DMS114 treated with DMSO at 0.1 percent for 48 hours (cell line): ENCODE data around the gene TRIM28.

Source experiments
- DNase-seq: peaks from one replicate; lab custom pipeline; 2025; ENCODE audit not compliant: unreplicated experiment; lab: John Stamatoyannopoulos, UW

TRIM28 gene

DNA sequence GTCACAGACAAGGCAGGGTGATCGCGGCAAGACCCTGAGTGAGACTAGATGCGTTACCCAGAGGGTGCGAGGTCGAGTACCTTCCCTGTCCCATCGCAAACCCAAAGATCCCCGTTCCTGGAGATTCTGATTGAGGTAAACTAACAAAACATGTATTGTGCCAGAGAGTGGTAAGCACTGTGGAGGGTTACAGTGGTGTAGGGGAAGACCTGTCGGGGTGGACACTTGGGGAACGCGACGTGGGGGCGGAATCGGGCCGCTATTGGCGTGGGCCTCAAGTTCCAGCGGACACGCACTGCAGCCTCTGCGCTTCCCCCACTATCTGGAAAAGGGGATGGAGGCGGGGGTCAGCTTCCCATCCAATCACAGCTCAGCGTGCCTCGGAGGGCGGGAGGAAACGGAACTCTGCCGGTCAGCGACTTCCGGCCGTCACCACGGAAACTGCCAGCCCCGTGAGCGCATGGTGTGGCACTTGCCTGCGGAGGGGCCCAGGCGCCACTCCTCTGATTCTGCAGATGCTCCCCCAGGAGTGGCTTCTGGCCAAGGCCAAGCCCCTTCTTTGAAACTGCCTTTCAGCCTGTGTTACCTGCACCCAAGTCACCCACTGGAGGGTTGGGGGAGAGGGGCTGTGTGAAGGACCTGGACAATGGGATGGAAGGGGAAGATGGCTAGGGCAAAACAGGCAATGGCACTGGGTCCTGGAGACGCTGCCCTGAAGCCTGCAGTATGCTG is 15.6 kb downstream of the TRIM28 start:
- DNase-seq: no peak

DNA sequence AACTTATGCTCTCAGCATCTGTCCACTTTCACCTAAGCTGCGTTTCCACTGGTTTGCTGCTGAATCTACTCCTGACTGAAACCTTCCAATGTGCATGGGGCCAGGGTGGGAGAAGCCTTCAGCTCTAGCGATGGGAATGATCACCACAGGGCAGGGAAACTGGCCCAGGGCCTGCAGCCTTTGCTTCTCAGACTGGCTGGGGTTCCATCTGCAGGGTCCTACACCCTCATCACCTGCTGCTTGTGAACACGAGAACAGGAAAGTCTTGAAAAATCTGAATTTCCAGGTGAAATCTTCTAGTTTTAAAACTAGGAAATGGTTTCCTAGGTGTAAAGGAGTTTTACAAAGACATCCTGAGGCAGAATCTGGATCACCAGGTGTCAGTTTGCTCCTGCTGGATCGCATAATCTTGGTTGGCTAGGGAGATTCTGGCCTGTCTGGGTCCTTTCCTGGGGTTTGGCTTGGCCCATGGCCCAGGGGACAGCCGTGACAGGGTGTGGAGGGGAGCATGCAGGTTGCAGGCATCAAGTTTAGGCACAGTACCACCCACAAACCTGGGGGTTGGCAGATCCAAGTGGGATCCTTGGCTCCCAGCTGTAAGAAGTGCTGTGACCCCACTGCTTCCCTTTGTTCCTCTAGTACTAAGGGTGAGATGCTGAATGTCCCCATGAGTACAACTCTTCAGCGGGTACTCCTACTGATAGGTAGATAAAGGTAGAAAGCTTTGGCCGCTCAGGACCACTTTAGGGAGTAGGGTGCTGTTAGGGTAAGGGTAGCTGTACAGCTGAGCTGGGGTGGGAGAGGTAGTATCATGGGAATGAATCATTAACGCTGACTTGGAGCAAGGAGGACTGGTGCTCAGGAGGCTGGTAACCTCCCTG is 16.4 kb downstream of the TRIM28 start:
- no peak for DNase-seq

DNA sequence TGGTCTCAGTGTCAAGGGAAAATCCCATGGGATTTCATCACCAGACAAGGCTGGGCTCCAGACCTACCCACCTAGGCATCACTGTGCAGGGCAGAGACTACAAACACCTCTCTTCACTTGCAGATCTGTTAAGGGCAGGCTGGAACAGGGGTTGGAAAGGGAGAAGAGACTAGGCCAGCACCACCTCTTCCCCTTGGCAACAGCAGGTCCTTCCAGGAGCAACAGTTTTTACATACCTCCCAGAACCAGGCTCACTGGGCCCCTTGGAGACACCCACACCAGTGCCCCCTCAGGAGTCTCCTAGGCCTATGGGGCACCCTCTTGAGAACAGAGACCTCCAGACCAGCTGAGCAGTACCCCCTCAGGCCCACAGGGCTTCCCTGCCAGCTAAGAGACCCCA is 17.1 kb downstream of the TRIM28 start:
- no peak for DNase-seq

DNA sequence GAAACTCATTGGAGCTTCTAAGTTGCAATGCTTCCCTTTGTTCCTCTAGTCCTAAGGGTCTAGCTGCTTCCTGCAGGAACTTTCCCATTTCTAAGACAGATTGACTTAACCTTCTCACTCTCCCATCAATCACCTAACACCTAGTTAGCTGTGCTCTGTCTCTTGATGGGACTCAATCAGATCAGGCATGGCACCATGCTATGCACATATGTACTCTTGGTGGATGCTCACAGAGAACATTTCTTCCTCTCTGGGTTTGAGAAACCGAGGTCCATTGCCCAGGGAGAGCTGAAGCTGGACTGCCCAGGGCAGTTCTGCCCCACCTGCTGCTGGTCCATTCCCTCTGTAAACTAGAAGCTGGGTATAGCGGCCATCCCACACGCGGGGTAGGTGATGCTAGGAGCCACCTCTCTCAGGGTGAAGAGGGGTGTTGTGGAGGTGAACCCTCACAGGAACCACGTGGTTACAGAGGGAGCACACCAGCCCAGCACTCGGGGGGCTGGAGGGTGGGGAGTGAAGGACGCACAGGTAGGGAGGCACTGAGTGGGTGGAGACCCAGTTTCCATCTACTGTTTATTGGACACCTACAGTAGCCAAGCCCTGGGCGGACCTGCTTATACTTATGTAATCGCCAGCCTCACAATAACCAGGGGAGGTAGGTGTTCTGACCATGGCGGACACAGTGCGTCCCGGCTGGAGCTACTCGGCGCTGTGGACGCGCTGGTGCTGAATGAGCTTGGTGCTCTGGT is 17.7 kb downstream of the TRIM28 start:
- DNase-seq: no peak

DNA sequence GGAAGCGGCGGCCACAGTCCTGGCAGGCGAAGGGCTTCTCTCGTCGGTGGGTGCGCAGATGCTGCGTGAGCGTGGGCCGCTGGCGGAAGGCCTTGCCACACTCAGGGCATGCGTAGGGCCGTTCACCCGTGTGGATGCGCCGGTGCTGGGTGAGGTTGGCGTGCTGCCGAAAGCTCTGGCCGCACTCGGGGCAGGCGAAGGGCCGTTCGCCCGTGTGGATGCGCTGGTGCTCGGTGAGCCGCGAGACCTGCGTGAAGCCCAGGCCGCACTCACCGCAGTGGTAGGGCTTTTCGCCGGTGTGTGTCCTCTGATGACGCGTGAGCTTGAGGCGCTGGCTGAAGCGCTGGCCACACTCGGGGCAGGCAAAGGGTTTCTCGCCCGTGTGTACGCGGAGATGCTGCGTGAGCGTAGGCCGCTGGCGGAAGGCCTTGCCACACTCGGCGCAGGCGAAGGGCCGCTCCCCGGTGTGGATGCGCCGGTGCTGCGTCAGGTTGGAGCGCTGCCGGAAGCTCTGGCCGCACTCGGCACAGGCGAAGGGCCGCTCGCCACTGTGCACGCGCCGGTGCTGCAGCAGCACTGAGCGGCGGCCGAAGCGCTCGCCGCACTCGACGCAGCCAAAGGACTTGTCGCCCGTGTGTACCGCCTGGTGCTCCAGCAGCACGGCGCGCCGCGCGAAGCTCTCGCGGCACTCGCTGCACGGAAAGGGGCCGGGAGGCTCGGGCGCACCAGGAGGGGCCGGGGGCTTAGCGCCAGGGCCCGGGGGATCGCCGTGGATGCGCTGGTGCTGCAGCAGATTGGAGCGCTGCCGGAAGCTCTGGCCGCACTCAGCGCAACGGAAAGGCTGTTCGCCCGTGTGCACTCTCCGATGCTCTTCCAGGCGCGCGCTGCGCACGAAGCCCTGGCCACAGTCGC is 18.5 kb downstream of the TRIM28 start:
- DNase-seq: no peak

DNA sequence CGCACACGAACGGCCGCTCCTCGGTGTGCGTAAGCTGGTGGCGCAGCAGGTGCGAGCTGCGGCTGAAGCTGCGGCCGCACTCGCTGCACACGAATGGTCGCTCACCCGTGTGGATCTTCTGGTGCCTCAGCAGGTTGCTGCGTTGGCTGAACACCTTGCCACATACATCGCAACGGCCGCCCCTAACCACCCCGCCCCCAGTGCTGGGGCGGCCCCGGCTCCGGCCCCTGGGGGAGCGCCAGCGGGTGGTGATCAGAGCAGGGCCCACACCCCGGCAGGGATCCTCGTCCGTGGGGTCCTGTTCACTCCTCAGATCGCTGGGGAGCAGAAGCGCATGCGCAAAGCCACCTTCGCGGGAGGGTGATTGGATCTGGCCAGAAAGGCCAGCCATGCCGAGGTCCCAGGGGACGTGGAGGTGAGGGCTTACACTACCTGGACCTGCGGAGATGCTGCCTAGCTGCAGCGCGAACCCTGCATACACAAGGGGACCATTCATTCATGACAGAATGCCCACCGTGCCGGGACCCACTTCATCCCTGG is 19.2 kb downstream of the TRIM28 start:
- no peak for DNase-seq

DNA sequence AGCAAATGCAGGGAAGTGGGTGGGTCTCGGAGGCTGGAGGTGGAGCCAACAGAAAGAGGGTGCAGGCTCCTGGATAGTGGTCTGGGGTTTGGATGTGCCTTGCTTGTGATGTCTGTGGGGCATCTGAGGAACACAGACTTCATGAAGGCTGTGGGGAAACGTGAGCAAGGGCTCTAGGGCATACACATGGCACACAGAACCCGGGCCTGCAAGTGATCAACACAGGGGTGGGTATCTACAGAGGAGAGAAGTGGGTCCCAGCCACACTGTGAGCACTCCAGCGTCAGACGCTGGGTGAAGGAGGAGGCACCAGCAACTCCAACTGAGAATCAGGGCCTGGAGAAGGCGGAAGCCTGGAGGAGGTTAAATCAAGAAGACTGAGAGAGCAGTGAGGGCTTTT is 20.0 kb downstream of the TRIM28 start:
- DNase-seq: no peak

DNA sequence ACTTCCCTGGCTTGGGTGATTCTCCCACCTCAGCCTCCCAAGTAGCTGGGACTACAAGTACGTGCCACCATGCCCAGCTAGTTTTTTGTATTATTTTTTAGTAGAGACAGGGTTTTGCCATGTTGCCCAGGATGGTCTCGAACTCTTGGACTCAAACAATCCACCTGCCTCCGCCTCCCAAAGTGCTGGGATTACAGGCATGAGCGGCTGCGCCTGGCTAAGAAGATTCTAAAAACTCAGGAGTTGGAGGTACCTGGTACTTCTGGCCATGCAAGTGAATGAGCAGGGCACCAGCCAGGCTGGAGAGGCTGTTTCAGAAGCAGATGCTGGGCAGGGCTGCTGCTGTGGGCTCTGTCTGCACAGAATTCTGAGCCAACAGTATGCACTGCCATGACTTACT is 23.1 kb downstream of the TRIM28 start:
- DNase-seq: no peak

DNA sequence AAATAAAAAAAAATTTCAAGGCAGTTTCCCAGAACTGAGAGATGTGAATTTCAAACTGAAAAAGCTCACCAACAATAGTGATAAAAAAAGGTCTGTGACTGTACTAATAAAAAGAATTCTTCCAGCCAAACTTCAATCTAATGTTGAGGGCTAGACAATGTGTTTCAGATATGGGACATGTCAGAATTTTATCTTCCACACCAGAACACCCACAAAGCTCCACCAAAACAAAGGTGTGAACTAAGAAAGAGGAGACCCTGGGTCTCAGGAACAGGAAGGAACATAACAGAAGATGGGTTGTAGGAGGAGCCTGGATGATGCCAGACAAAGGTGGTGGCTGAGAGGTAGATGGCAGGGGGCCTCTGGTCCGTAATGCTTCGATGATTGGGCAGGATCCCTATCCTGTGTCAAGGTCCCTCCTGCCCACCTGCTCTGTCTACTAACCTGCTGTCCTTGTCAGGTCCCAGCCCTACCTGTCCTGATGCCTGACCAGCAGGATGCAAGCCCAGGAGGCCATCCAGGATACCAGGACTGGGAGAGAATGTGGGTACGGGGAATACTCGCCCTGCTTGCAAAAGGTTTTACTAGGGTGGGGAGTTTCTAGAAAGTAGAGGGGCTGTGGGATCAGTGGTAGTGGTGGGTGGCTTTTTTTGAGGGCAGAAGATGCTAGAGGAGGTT is 24.7 kb downstream of the TRIM28 start:
- no peak for DNase-seq

DNA sequence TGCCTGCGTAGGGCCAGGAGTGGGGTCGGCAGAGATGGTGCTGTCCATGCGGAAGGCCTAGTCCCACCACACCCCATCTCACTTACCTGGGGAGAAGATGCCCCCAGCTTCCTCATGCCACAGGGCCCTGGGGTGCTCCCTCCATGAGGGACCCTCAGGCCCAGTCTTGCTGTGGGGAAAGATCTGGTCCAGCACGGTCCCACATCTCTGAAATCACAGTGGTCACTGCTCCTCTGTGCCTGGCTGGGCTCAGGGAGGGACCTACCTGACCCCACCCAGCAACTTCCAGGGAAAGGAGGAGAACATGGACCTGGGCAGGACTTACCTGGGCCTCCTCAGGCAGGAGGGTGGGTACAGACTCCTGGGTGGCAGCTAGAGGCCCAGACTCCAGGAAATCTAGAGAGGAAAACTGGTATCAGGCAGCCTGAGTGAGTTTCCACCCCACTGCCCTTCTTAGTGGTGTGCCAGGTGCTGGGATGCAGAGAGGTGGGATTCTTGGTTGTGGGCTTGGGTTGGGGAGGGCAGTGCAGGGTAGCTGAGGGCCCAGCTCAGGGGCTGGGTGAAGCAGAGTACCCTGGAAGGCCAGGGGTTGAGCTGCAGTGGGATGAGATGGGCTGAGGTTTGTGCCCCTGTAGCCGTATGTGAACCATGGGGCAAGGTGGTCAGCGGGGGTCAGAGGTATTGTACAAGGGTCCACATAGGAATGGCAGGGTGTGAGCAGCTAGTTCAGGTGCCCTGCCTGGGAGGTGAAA is 25.5 kb downstream of the TRIM28 start:
- no peak for DNase-seq

DNA sequence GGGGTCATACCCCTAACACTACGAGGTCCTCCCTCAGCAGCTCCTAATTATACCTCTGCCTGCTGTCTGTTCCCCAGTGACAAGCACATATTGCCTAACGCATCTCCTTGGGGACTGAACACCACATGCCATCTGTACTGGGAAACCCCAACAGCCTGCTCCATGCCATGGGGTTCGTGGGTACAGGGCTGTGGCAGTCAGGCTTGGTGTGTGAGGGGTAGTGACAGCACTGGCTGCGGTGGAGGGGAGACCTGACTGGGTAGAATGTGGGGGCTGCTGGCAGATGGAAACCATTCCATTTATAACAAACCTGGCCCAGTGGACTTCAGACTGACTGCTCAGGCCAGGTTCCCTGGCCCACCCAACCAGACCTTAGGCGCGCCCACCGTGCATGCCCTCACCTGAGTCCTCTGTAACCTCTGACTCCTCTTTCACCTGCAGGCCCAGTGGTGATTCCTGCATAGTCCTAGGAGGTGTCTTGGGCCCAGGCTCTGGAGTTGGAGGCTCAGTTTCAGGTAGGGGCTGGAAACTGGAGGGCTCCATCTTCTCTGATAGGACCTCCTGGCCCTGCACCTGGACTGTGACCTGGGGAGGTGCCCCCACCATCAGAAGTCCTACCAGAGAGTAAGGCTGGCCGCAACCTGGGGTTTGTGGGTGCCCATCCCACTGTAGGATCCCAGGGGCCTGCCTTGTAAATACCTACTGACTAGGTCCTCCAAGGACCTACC is 26.2 kb downstream of the TRIM28 start:
- DNase-seq: no peak

DNA sequence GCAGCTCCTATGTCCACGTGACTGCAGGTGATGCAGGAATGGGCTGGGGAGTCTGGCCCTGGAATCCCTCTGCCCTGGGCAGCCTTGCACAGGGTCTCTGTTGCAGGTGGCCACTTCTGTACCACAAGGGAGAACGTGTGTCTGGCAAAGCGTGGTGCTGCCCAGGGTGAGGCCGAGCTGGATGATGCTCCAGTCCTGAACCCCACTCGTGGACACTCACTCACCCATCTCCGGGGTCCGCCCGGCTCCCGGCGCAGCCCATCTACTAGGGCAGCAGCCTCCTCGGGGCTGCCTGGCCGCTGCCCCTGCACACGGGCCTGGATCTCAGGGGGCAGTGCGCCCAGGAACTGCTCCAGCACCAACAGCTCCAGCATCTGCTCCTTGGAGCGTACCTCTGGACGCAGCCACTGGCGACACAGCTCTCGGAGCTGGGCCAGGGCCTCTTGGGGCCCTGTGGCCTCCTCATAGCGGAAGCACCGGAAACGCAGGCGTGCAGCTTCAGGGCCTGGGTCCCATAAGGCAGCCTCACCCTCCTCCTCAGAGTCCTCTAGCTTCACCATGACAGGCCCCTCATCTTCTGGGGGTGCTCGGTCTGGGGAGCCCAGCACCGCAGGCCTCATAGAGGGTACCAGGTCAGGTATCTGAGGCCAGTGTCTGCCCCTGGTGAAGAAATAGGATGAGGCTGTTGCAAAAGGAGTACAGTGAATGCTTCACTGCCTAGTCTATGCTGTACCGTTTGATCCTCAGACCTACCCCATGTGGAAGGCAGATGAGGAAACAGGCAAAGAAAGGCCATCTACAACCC is 27.1 kb downstream of the TRIM28 start:
- no peak for DNase-seq

DNA sequence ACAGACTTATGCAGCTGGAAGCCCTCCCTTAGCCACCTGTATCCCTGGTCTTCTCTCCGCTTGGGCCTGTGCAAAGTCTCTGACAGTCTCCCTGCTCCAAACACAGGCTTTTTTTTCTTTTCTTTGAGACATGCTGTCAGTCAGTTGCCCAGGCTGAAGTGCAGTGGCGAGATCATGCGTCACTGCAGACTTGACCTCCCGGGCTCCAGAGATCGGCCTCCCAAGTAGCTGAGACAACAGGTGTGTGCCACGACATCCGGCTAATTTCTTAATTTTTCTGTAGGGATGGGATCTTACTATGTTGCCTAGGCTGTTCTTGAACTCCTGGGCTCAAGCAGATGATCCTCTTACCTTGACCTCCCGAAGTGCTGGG is 27.7 kb downstream of the TRIM28 start:
- no peak for DNase-seq

DNA sequence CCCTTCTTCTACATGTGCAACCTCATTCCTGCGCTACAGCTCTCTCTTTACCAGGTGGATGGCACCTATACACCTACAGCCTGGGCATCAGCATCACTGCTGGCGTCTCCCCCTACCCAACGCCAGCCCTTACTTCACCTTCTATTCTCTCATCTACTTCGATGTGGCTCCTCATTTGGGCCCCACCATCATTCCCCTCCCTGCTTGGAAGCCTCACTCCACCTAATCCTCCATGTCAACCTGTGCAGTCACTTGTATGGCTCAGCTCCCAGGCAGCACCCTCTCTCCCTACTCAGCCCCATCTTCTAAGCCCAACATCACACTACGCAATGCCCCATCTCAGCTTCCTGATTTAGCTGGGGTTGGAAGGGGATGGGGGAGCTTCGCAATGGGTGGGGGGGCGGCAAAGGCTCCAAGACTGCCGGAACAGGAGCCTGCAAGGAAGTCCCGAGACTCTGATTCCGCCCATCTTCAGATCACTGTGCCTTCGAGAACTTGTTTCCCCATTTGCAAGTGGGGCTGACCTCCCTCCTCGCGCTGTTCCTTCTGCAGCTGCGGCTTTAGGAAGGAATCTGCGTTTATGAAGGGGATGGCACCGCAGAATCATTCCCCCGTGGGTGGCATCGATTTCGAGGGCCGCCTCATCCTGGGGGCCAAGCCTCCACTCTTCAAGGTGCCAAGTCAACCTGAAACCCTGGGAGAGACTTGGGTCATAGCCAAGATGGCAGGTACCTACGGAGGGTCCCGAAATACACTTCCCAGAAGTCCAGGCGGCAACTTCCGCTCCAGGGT is 28.4 kb downstream of the TRIM28 start:
- DNase-seq: no peak

DNA sequence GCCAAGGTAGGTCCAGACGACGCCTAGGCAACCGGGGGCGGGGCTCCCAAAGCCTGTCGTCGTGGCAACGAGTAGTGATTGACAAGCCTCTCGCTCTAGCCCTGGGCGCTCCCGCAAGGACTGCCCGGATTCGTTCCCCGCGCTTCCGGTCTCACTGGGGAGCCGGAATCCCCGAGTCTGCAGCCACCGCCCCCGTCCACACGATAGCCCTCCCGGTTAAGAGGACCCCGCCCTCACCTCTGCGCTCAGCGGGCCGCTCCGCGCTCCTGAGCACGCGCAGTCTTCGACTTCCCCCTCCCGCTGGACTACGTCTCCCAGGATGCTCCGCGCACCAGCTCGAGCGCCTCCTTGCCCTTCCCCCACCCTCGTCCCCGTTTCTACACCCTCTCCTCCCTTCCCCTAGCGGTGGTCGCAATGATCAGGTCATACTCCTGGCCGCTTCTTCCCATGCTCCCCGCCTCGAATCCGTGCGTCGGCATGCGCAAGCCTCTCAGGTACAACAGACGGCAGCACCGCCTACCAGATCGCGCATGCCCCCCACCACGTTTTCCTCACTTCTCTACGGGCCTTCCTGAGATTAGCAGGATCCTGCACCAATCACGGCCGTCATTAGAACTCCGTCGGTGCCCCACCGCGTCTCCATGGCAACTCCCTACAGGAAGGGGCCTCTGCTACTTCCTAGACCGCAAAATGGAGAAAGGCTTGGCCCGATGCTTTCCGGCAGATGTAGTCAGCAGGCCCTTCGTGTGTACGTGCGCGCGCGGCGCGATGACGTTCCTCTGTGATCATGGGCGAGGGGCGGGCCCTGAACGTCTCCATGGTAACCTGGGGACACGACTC is 29.2 kb downstream of the TRIM28 start, which contains the start of gene MZF1:
Gene MZF1, minus strand, starts transcription at position 518 of the 840 bp plus-strand sequence. CDS start 1,946 bp downstream, outside the sequence.
- no peak for DNase-seq

DNA sequence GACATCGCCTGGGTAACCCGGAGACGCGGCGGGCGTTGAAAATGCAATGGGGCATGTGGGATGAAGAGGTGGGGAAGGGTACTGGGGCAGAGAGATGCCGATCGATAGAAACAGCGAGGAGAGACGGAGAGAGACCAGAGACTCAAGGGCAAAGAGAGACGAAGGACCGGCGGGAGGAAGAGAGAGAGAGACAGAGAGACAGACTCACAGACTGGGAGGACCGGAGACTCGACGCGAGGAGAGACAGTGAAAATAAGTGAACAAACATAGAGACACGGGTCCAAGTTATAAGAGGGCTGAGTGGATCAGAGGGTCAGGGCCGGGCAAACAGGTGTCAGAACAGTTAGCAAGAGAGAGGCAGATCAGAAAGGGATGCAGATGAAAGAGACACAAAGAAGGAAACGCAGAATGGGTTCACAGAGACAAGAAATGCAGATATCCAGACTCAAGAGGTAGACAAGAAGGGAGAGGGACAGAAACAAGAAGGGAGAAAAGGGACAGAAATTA is 29.8 kb downstream of the TRIM28 start:
- no peak for DNase-seq
